CD14-positive monocyte (primary cell): Measurements from ENCODE around the gene HPDL. TPM values are rescaled to one million over a fixed set of nuclear protein-coding genes. Genes with fewer than 3 reads are reported as not detected.

Experiments
- DNase-seq, 3 donors: peaks; one replicate each; pipeline ENCODE4 v3.0.0-alpha.2; 2011 to 2022
- H2AFZ ChIP-seq: 2 replicates; pipeline ENCODE4 v1.6.0; 2012; ENCODE audit warnings: mild to moderate bottlenecking, low read depth, low read length, inconsistent platforms; ENCODE audit not compliant: insufficient read depth, poor library complexity, severe bottlenecking
- H3K27ac ChIP-seq, 2 donors: 1 replicate in 1 of 2; 2 replicates in 1 of 2; pipeline ENCODE4 v1.5.1; 2012 to 2013; ENCODE audit warnings: low read length in 2 of 2, control low read depth in 1 of 2, inconsistent platforms in 1 of 2, low read depth in 1 of 2, mild to moderate bottlenecking in 1 of 2
- H3K27me3 ChIP-seq, 2 donors: one replicate each; pipeline versions ENCODE4 v1.6.0 to v1.6.1; 2011 to 2013; ENCODE audit warnings: low read length in 2 of 2; ENCODE audit not compliant: control insufficient read depth in 2 of 2, insufficient read depth in 2 of 2
- H3K36me3 ChIP-seq, 2 donors: replicated peaks in 1 of 2; 1 replicate in 1 of 2; 2 replicates in 1 of 2; pipeline versions ENCODE4 v1.5.1 to v1.6.1; 2012 to 2013; ENCODE audit warnings: low read length in 2 of 2, control low read depth in 1 of 2, inconsistent platforms in 1 of 2, mild to moderate bottlenecking in 1 of 2; ENCODE audit not compliant: insufficient read depth in 2 of 2, control insufficient read depth in 1 of 2
- H3K4me1 ChIP-seq, 2 donors: 1 replicate in 1 of 2; 2 replicates in 1 of 2; pipeline versions ENCODE4 v1.5.1 to v1.6.1; 2012 to 2013; ENCODE audit warnings: low read length in 2 of 2, control low read depth in 1 of 2, inconsistent platforms in 1 of 2, mild to moderate bottlenecking in 1 of 2, moderate library complexity in 1 of 2; ENCODE audit not compliant: insufficient read depth in 2 of 2, control insufficient read depth in 1 of 2
- H3K4me2 ChIP-seq: replicated peaks from 2 replicates; pipeline ENCODE3; 2012; ENCODE audit warnings: low read length, moderate library complexity, mild to moderate bottlenecking; ENCODE audit not compliant: poor library complexity, severe bottlenecking; ENCODE audit errors: extremely low read depth
- H3K4me3 ChIP-seq, 3 experiments: fragments of 200-600 bp in 1 of 3; sonication (generic) in 1 of 3; replicated peaks in 1 of 3; 1 replicate in 2 of 3; 2 replicates in 1 of 3; pipeline ENCODE4 v1.5.1; 2011 to 2013; ENCODE audit warnings: low read length in 3 of 3, mild to moderate bottlenecking in 3 of 3, control low read depth in 2 of 3, low read depth in 2 of 3, inconsistent platforms in 1 of 3, moderate library complexity in 1 of 3
- H3K79me2 ChIP-seq: 2 replicates; pipeline ENCODE4 v1.6.0; 2012; ENCODE audit warnings: mild to moderate bottlenecking, control low read depth, inconsistent platforms, low read length, moderate library complexity; ENCODE audit not compliant: insufficient read depth
- H3K9ac ChIP-seq: 2 replicates; pipeline ENCODE4 v1.6.0; 2017; ENCODE audit warnings: low read length, mild to moderate bottlenecking; ENCODE audit not compliant: insufficient read depth, poor library complexity, severe bottlenecking
- H3K9me3 ChIP-seq, 2 donors: replicated peaks in 1 of 2; 1 replicate in 1 of 2; 2 replicates in 1 of 2; pipeline versions ENCODE4 v1.5.1 to v1.6.1; 2012 to 2013; ENCODE audit warnings: low read length in 2 of 2, control low read depth in 1 of 2; ENCODE audit not compliant: control insufficient read depth in 1 of 2, insufficient read depth in 1 of 2
- H4K20me1 ChIP-seq: 2 replicates; pipeline ENCODE4 v1.6.0; 2012; ENCODE audit warnings: mild to moderate bottlenecking, low read length, control low read depth, moderate library complexity; ENCODE audit not compliant: insufficient read depth
- H3K27ac Mint-ChIP-seq, 7 donors: one replicate each; pipeline ENCODE4 v1.8.0; 2020; ENCODE audit warnings: mild to moderate bottlenecking in 7 of 7, mixed read lengths in 7 of 7, moderate library complexity in 6 of 7, inconsistent platforms in 2 of 7
- H3K27me3 Mint-ChIP-seq, 3 donors: one replicate each; pipeline ENCODE4 v1.8.0; 2021 to 2022; ENCODE audit warnings: low read depth in 3 of 3, mild to moderate bottlenecking in 3 of 3, mixed read lengths in 3 of 3, moderate library complexity in 3 of 3, inconsistent platforms in 1 of 3
- H3K36me3 Mint-ChIP-seq, 2 donors: one replicate each; pipeline ENCODE4 v1.8.0; 2020; ENCODE audit warnings: mixed read lengths in 2 of 2, inconsistent platforms in 1 of 2, mild to moderate bottlenecking in 1 of 2
- H3K4me1 Mint-ChIP-seq: one replicate; pipeline ENCODE4 v1.8.0; 2020; ENCODE audit warnings: mild to moderate bottlenecking, mixed read lengths
- H3K4me3 Mint-ChIP-seq, 2 donors: one replicate each; pipeline ENCODE4 v1.8.0; 2020; ENCODE audit warnings: mild to moderate bottlenecking in 2 of 2, mixed read lengths in 2 of 2, moderate library complexity in 1 of 2
- H3K9me3 Mint-ChIP-seq, 7 donors: one replicate each; pipeline ENCODE4 v1.8.0; 2020 to 2022; ENCODE audit warnings: mixed read lengths in 7 of 7, mild to moderate bottlenecking in 6 of 7, moderate library complexity in 6 of 7, inconsistent platforms in 2 of 7
- CTCF ChIP-seq: fragments of 200-600 bp; IDR thresholded peaks from one replicate; pipeline ENCODE4 v1.8.0; 2022; ENCODE audit warnings: antibody characterized with exemption, mild to moderate bottlenecking
- WGBS: methylation state at CpG from one replicate; pipeline ENCODE4 v1.1.5; 2013; ENCODE audit warnings: missing lambda C conversion rate; ENCODE audit not compliant: insufficient coverage; 5-methylcytosine and 5-hydroxymethylcytosine counted together
- intact Hi-C, 2 donors: fragments of 100-400 bp; cut with micrococcal nuclease; formaldehyde crosslinking; loops; one replicate each; pipeline versions ENCODE4 v1.15.0 to v1.15.1; 2023
- polyA plus RNA-seq, 3 donors: library from polyadenylated mRNA; depleted of rRNA in 1 of 3; unstranded in 2 of 3; stranded (reverse) in 1 of 3; fragments of 300-500 nt in 2 of 3; fragments of >200 nt in 1 of 3; fragmentation: Illumina TruSeq in 2 of 3; gene quantifications; 1 replicate in 2 of 3; 2 replicates in 1 of 3; pipeline ENCODE4 v1.2.3, GENCODE V29; 2012 to 2021

Gene HPDL
- polyA plus RNA-seq, 3 donors: 0.17 TPM; not detected in 2

GRCh38 chr1:45364294-45364693 is 37.6 kb downstream of the HPDL start:
- Histone ChIP-seq H3K27me3 (no peaks in the 10 kb centered on the region), H4K20me1 (no peaks in the 10 kb centered on the region), H3K4me2 (no peak overlapping the region), H3K27ac (no peak overlapping the region), H3K9ac (no peak overlapping the region), H3K36me3 (no peaks in the 10 kb centered on the region), H3K9me3 (no peaks in the 10 kb centered on the region), H3K4me3 (no peak overlapping the region), H2AFZ (no peak overlapping the region), H3K4me1 (peaks cover 8% of the 10 kb centered on the region in 2 donors), H3K79me2 (no peaks in the 10 kb centered on the region)
- H3K27me3 Mint-ChIP-seq: no peaks in the 10 kb centered on the region
- H3K27ac Mint-ChIP-seq: no peak overlapping the region
- no peak for DNase-seq
- no peak overlapping the region for H3K4me3 Mint-ChIP-seq
- H3K9me3 Mint-ChIP-seq: no peaks in the 10 kb centered on the region
- intact Hi-C loops: loop anchor here in 1 of 2 donors (5.0 kb wide), 1 partner anchor 113 kb away; no protein-coding TSS in a partner anchor
- H3K4me1 Mint-ChIP-seq: peaks cover 13% of the 10 kb centered on the region
- TF ChIP-seq CTCF: no peak
- 86% methylated on average over 1 of the region's 2 CpGs for WGBS
- H3K36me3 Mint-ChIP-seq: peaks cover 0 to under 1% of the 10 kb centered on the region in 2 donors

DNA sequence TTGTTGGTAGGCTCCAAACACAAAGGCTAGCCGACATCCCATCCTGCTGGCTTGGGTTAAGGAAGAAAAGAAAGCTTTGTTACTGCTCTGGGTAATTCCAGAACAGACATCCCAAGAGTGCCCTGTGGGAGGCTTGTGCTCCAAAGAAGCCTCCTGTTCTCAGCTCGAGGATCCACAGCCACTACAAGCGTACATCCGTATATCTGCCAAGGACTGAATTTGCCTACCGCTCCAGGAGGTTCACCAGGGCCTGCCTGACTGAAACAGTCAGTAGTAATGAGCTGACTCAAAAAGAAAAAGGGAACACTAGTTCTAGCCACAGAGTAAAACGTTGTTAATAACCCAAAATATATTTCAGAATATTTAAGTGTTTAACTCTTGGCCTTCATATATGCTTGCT is 38.4 kb downstream of the HPDL start:
- Histone ChIP-seq H3K36me3 (no peaks in the 10 kb centered on the region), H2AFZ (no peak overlapping the region)
- H3K4me3 Mint-ChIP-seq: no peak overlapping the region

More for the DNA sequence above, 38.4 kb downstream of the HPDL start:
- peaks cover 0 to 3% of the 10 kb centered on the region in 2 donors for H3K36me3 Mint-ChIP-seq
- H3K9ac ChIP-seq: no peak overlapping the region
- peaks cover 0 to 2% (median 1%) of the 10 kb centered on the region in 3 donors for H3K27me3 Mint-ChIP-seq
- no peaks in the 10 kb centered on the region for H4K20me1 ChIP-seq
- H3K4me1 ChIP-seq: peaks cover 3 to 6% of the 10 kb centered on the region in 2 donors
- H3K4me1 Mint-ChIP-seq: peaks cover 10% of the 10 kb centered on the region
- no peaks in the 10 kb centered on the region for H3K27me3 ChIP-seq
- H3K27ac Mint-ChIP-seq: peak overlapping the region in 1 of 7 donors; percentile 20
- intact Hi-C loops: no loop called here
- H3K4me3 ChIP-seq: no peak overlapping the region
- no peak for DNase-seq
- WGBS: 89% methylated on average over 3 of the region's 6 CpGs
- H3K9me3 ChIP-seq: no peaks in the 10 kb centered on the region
- H3K9me3 Mint-ChIP-seq: no peaks in the 10 kb centered on the region
- TF ChIP-seq CTCF: no peak
- H3K27ac ChIP-seq: no peak overlapping the region
- no peak overlapping the region for H3K4me2 ChIP-seq
- no peaks in the 10 kb centered on the region for H3K79me2 ChIP-seq
